HG02642 (cell line): ENCODE results near the gene SNRNP35.
"Not testable (repeated sequence)": the region's sequence is repeated elsewhere in the genome, so short reads cannot be mapped to it uniquely, and the experiment has no call there.

Experiments used
- ATAC-seq: cut with Tn5 transposase; IDR thresholded peaks from one replicate; pipeline ENCODE4 v1.9.1; 2021; ENCODE audit warnings: mild to moderate bottlenecking; ENCODE audit not compliant: unreplicated experiment, poor library complexity

The SNRNP35 gene

GRCh38 chr12:123446333-123446713 is 11.6 kb upstream of the SNRNP35 start:
- ATAC-seq: no peak

- ATAC-seq: no peak
Observed at GRCh38 chr12:123449249-123449733, 8.6 kb upstream of the SNRNP35 start.

GRCh38 chr12:123449856-123450255 is 8.1 kb upstream of the SNRNP35 start:
- ATAC-seq: no peak

- no peak for ATAC-seq
Observed at GRCh38 chr12:123450636-123451035, 7.3 kb upstream of the SNRNP35 start.

GRCh38 chr12:123452276-123452550 is 5.7 kb upstream of the SNRNP35 start:
- ATAC-seq: not testable (repeated sequence)

GRCh38 chr12:123453165-123453564 is 4.8 kb upstream of the SNRNP35 start:
- no peak for ATAC-seq

- ATAC-seq: not testable (repeated sequence)
Observed at GRCh38 chr12:123463174-123463573, 5.2 kb downstream of the SNRNP35 start.

GRCh38 chr12:123465084-123465483 is 7.1 kb downstream of the SNRNP35 start:
- no peak for ATAC-seq

GRCh38 chr12:123468786-123469185 is 10.8 kb downstream of the SNRNP35 start:
- peak; percentile 64 for ATAC-seq

- no peak for ATAC-seq
Observed at GRCh38 chr12:123469978-123470377, 12.0 kb downstream of the SNRNP35 start.

- no peak for ATAC-seq
Observed at GRCh38 chr12:123471374-123472068, 13.6 kb downstream of the SNRNP35 start.

GRCh38 chr12:123472438-123472849 is 14.5 kb downstream of the SNRNP35 start:
- ATAC-seq: no peak

- no peak for ATAC-seq
Observed at GRCh38 chr12:123474485-123475245, 16.7 kb downstream of the SNRNP35 start.

GRCh38 chr12:123475246-123475703 is 17.3 kb downstream of the SNRNP35 start:
- no peak for ATAC-seq

- ATAC-seq: no peak
Observed at GRCh38 chr12:123478069-123478468, 20.1 kb downstream of the SNRNP35 start.

GRCh38 chr12:123478762-123479161 is 20.8 kb downstream of the SNRNP35 start:
- ATAC-seq: no peak

- no peak for ATAC-seq
Observed at GRCh38 chr12:123479442-123480180, 21.7 kb downstream of the SNRNP35 start.

- ATAC-seq: not testable (repeated sequence)
Observed at GRCh38 chr12:123481251-123481650, 23.3 kb downstream of the SNRNP35 start.

- ATAC-seq: no peak
Observed at GRCh38 chr12:123482876-123483275, 24.9 kb downstream of the SNRNP35 start.

GRCh38 chr12:123483602-123484248 is 25.8 kb downstream of the SNRNP35 start:
- no peak for ATAC-seq

GRCh38 chr12:123485756-123486155 is 27.8 kb downstream of the SNRNP35 start:
- ATAC-seq: no peak
